ENCODE measurements around the gene KRT83.
"Not testable (repeated sequence)": the region's sequence is repeated elsewhere in the genome, so short reads cannot be mapped to it uniquely, and the experiment has no call there.

Gene KRT83

GRCh38 chr12:52346593-52346992 is 25.4 kb upstream of the KRT83 start:
- Histone ChIP-seq H3K27me3 (ENCODE audit: control insufficient read depth, low read length) (peaks cover 17% of the 10 kb centered on the region; the same call in 1 of the 2 replicates), H3K9me3 (ENCODE audit: control insufficient read depth, insufficient read depth, low read length) (no peaks in the 10 kb centered on the region), H3K9me2 (replicated peaks; ENCODE audit: control insufficient read depth, low read length) (no peaks in the 10 kb centered on the region), H3K4me2 (ENCODE audit: low read length) (no peak overlapping the region), H3F3A (ENCODE audit: control insufficient read depth, insufficient read depth) (no peaks in the 10 kb centered on the region), H3K79me2 (ENCODE audit: control insufficient read depth, low read length) (no peaks in the 10 kb centered on the region), H3K36me3 (ENCODE audit: control insufficient read depth, low read length) (no peaks in the 10 kb centered on the region), H3K4me1 (ENCODE audit: control insufficient read depth, low read length) (no peaks in the 10 kb centered on the region), H3K4me3 (ENCODE audit: low read length) (no peak overlapping the region), H3K27ac (ENCODE audit: low read depth, low read length) (no peak overlapping the region), H4K20me1 (ENCODE audit: control insufficient read depth, insufficient read depth, low read depth, low read length) (no peaks in the 10 kb centered on the region)
- TF ChIP-seq EZH2phosphoT487 (IDR thresholded peaks at IDR 0.05; ENCODE audit: borderline replicate concordance, low read length), result no peak
- no peak for TF ChIP-seq CTCF (IDR thresholded peaks at IDR 0.05; ENCODE audit: low read depth, low read length, poor library complexity, severe bottlenecking)

- H3K79me2 ChIP-seq (ENCODE audit: control insufficient read depth, low read length); H3K4me2 ChIP-seq (ENCODE audit: low read length); H3K9me3 ChIP-seq (ENCODE audit: control insufficient read depth, insufficient read depth, low read length); H3K9me2 ChIP-seq (replicated peaks; ENCODE audit: control insufficient read depth, low read length); H3F3A ChIP-seq (ENCODE audit: control insufficient read depth, insufficient read depth); H3K4me1 ChIP-seq (ENCODE audit: control insufficient read depth, low read length); H3K36me3 ChIP-seq (ENCODE audit: control insufficient read depth, low read length); H4K20me1 ChIP-seq (ENCODE audit: control insufficient read depth, insufficient read depth, low read depth, low read length); H3K27ac ChIP-seq (ENCODE audit: low read depth, low read length); H3K4me3 ChIP-seq (ENCODE audit: low read length): not testable (repeated sequence)
- peaks cover 23% of the 10 kb centered on the region for H3K27me3 ChIP-seq (ENCODE audit: control insufficient read depth, low read length)
These were observed 23.8 kb upstream of the KRT83 start for GRCh38 chr12:52345041-52345440.

GRCh38 chr12:52344111-52344510 is 22.9 kb upstream of the KRT83 start:
- H3K4me2 ChIP-seq (ENCODE audit: low read length), result no peak overlapping the region

GRCh38 chr12:52343550-52343949 is 22.4 kb upstream of the KRT83 start:
- Histone ChIP-seq H3K36me3 (ENCODE audit: control insufficient read depth, low read length) (no peaks in the 10 kb centered on the region), H3K4me1 (ENCODE audit: control insufficient read depth, low read length) (no peaks in the 10 kb centered on the region), H3K27ac (ENCODE audit: low read depth, low read length) (no peak overlapping the region), H3K4me3 (ENCODE audit: low read length) (no peak overlapping the region), H3F3A (ENCODE audit: control insufficient read depth, insufficient read depth) (no peaks in the 10 kb centered on the region), H3K4me2 (ENCODE audit: low read length) (no peak overlapping the region), H4K20me1 (ENCODE audit: control insufficient read depth, insufficient read depth, low read depth, low read length) (no peaks in the 10 kb centered on the region), H3K9me3 (ENCODE audit: control insufficient read depth, insufficient read depth, low read length) (no peaks in the 10 kb centered on the region), H3K9me2 (replicated peaks; ENCODE audit: control insufficient read depth, low read length) (no peaks in the 10 kb centered on the region), H3K27me3 (ENCODE audit: control insufficient read depth, low read length) (peaks cover 24% of the 10 kb centered on the region), H3K79me2 (ENCODE audit: control insufficient read depth, low read length) (no peaks in the 10 kb centered on the region)
- TF ChIP-seq CTCF (IDR thresholded peaks at IDR 0.05; ENCODE audit: low read depth, low read length, poor library complexity, severe bottlenecking) (no peak), EZH2phosphoT487 (IDR thresholded peaks at IDR 0.05; ENCODE audit: borderline replicate concordance, low read length) (no peak)

More at GRCh38 chr12:52344111-52344510, 22.9 kb upstream of the KRT83 start:
- Histone ChIP-seq H4K20me1 (ENCODE audit: control insufficient read depth, insufficient read depth, low read depth, low read length) (no peaks in the 10 kb centered on the region), H3K79me2 (ENCODE audit: control insufficient read depth, low read length) (no peaks in the 10 kb centered on the region), H3F3A (ENCODE audit: control insufficient read depth, insufficient read depth) (no peaks in the 10 kb centered on the region), H3K4me1 (ENCODE audit: control insufficient read depth, low read length) (no peaks in the 10 kb centered on the region), H3K9me3 (ENCODE audit: control insufficient read depth, insufficient read depth, low read length) (no peaks in the 10 kb centered on the region), H3K36me3 (ENCODE audit: control insufficient read depth, low read length) (no peaks in the 10 kb centered on the region), H3K27ac (ENCODE audit: low read depth, low read length) (no peak overlapping the region), H3K27me3 (ENCODE audit: control insufficient read depth, low read length) (peaks cover 22% of the 10 kb centered on the region), H3K9me2 (replicated peaks; ENCODE audit: control insufficient read depth, low read length) (no peaks in the 10 kb centered on the region), H3K4me3 (ENCODE audit: low read length) (no peak overlapping the region)
- no peak for TF ChIP-seq CTCF (IDR thresholded peaks at IDR 0.05; ENCODE audit: low read depth, low read length, poor library complexity, severe bottlenecking)
- TF ChIP-seq EZH2phosphoT487 (IDR thresholded peaks at IDR 0.05; ENCODE audit: borderline replicate concordance, low read length), result no peak

Data from DOHH2 (cell line).